Nucleus accumbens (tissue), 56 donors: Measurements from ENCODE around the gene FN3K.
A peak's percentile ranks its signal among the peaks of the same experiment; 100 is the strongest.
"Not testable (repeated sequence)": the region's sequence is repeated elsewhere in the genome, so short reads cannot be mapped to it uniquely, and the experiment has no call there.

Experiments used
- DNase-seq, 56 donors: peaks; one replicate each; lab custom pipeline; 2025; lab: John Stamatoyannopoulos, UW

Gene FN3K

DNA sequence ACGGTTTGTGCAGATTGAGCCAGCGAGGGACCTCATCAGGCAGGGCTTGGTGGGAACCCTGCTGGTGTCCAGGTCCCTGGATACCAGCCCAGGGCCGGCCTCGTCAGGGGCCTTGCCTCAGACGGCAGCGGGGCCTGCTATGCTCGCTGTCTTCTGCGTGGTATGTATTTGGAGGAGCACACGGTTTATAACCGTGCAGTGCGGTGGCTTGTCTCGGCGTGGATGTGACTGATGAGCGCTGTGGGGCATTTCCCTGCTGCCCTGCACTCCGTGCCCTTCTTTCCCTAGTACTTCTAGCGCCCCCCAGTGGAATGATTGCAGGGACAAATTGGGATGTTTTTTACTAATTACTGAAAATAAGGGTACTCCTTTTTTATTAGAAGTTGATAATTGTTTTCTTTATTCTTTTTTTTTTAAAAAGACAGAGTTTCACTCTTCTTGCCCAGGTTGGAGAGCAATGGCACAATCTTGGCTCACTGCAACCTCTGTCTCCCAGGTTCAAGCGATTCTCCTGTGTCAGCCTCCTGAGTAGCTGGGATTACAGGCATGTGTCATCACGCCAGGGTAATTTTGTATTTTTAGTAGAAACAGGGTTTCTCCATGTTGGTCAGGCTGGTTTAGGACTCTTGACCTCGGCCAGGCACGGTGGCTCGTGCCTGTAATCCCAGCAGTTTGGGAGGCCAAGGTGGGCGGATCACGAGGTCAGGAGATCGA, 31.8 kb downstream of the FN3K start:
- DNase-seq = peak in 44 of 56 donors; percentile 6 to 73 (median 38)

DNA sequence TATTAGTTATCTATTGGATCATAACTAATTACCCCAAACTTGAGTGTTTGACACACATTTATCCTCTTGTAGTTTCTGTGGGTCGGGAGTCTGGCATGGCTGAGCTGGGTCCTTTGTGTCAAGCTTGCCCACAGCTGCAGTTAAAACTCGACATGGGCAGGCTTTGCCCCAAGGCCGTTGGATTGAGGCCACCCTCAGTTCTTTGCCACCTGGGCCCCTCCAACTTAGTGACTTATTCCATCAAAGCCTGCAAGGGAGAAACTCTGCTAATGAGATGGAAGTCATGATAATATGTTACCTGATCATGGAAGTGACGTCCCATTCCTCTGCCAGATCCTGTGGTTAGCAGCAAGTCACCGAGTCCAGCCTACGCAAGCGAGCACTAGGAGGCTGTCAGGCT, 33.6 kb downstream of the FN3K start:
- DNase-seq = no peak

DNA sequence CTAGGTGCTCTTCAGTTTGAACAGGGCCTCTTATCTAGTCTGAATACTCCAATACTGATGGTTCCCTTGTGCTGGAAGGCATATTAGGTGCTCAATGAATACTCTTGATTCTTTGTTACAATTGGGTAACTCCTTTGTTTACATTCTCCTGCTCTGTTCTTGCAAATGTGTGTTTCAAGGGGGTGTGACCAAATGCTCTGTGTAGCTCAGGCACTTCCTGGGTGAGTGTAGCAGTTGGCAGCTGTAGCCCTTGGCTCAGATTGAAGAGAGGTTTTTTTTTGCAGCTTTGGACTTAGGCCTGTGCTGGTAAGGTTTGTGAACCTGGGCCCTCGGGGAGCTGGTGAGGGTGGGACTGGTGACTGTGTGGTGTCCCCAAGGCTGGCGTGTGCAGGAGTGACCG, 36.6 kb downstream of the FN3K start:
- no peak for DNase-seq

DNA sequence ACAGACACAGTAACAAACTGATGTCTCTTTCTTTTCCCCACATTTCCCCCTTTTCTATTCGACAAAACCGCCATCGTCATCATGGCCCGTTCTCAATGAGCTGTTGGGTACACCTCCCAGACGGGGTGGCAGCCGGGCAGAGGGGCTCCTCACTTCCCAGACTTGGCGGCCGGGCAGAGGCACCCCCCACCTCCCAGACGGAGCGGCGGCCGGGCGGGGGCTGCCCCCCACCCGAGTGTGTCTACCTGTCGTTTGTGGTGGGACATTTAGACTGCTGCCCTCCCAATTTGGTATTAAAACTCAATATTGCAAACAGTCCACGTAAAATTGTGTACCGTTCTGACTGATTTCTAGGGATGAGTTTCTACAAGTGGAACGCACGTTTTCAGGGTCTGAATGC, 39.0 kb downstream of the FN3K start:
- not testable (repeated sequence) for DNase-seq

DNA sequence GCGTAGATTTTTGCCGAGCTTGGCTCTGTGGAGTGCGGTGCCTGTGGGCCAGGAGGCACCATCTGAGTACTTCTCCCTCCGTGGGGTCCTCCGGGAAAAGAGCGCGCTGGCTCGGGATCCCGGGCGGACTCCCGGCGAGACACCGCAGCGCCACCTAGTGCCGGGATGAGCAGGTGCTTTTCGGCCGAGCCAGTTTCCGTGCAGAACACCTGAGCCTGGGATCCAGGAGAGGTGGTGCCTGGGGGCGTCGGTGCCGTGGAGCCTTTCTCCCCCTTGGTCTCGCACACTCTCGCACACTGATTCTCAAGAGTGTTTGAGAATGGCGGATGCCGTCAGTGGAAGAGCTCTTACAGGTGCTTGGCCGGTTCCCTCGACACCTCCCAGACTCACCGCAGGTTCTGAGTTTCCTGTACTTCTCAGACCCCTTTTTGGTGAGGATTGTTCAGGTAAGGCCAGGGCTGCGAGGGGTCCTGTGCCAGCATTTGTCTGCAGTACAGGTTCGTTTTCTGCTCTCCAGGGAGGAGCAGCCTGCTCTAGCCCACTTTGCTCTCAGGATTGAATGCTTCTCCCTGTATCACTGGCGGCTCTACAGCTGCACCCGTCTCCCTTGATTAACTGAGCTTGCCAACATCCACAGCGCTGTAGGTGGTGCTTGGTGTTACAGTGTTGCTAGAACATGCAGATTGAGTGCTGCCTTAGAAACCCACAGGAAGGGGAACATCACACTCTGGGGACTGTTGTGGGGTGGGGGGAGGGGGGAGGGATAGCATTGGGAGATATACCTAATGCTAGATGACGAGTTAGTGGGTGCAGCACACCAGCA, 39.8 kb downstream of the FN3K start:
- DNase-seq = peak in 38 of 56 donors; percentile 12 to 70 (median 36)

DNA sequence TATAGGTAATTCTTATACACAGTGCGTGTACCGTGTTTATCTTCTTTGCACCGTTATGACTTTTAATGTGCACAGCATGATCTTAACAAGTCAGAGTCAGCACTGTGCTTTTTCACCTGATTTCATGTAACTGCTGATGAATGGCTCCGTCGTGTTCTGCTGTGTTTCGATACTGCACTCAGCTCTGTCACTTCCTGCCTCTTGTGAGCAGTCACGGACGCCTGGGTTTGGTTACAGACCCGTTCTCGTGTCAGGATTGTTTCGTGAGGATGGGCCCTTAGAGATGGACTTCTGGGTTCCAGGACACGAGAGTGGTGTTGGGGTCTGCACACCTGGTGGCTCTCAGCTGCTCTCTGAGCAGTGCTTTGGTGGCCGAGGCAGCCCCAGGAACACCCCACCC, 41.0 kb downstream of the FN3K start:
- no peak for DNase-seq

DNA sequence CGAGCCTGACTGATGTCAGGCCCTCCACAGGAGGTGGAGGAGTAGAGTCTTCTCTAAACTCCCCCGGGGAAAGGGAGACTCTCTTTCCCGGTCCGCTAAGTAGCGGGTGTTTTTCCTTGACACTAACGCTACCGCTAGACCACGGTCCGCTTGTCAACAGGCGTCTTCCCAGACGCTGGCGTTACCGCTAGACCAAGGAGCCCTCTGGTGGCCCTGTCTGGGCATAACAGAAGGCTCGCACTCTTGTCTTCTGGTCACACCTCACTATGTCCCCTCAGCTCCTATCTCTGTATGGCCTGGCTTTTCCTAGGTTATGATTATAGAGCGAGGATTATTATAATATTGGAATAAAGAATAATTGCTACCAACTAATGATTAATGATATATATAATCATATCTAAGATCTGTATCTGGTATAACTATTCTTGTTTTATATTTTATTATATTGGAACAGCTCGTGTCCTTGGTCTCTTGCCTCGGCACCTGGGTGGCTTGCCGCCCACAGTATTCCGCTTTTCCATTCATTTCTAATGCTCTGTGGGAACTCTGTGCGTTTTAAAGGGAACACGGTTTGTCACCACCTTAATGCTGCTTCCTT, 42.5 kb downstream of the FN3K start:
- DNase-seq = not testable (repeated sequence)

DNA sequence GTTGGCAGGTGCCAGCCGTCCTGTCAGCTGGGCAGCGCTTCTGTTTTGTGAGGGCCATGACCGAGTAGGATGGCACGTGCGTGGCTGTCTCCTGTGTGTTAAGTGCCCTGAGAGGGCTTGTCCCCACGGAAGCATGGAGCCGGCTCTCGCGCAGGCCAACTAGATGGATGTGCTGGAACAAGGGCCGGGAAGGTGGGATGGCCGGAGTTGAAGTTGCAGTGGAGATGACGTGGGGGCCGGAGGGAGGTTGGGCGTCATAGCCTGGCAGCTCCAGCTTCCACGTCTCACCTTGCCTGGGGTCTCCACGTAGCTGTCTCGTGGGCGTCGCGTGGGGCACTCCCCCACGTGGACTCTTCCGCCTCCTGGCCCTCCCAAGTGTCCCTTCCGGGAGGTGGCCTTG, 44.1 kb downstream of the FN3K start:
- DNase-seq = no peak

DNA sequence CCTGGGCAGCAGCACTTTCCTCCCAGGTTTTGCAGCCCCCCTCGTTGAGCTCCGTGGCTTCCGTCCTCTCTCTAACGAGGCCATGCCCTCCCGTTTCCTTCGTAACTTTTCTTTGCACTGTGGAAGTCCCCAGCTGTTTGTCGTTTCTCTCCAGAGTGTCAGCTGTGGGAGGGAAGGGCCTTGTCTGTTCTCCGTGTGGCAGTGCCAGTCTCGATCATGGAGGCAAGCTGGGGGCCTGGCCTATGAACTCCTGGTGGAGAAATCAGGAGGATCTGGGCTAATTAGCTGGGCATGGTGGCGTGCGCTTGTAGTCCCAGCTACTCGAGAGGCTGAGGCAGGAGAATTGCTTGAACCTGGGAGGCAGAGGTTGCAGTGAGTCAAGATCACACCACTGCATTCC, 44.8 kb downstream of the FN3K start:
- no peak for DNase-seq

DNA sequence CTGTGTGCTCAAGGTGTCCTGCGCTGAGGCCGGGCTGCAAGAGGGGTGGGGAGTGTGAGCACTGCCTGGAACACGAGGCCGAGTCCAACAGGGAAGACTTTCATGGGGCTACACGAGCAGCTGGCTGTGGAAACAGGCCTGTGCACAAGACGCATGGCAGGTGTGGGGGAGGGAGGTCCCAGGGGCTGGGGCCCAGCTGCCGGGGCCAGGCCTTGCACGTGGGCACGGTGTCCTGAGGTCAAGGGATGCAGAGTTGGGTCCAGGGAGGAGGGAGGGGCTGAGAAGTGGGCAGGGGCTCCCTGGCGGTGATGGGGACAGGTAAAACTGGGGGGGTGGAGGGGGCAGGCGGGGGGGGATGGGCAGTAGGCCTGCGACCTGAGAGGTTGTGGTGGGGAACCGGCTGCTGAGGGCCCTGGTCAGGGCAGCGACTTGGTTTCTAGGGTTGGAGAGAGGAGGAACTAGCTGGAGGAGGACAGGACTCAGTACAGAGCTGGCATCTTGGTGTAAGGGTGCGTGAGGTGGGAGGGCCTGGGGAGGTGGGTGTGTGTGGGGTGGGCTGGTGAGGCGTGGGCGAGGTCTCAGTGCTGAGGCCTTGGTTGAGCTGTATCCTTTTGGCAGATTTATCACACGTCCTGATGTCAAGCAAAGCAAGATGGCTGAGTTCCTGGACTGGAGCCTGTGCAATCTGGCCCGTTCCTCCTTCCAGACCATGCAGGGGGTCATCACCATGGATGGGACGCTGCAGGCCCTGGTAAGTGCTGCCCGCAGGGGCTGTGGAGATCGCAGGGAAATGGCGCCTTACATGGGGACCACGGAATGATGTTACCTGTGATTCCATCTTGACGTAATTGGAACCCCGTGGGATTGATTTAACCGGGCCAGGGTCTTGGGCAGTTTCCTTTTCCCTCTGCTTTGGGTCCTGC, 45.8 kb downstream of the FN3K start:
- DNase-seq = peak in 1 of 56 donors; percentile 23

DNA sequence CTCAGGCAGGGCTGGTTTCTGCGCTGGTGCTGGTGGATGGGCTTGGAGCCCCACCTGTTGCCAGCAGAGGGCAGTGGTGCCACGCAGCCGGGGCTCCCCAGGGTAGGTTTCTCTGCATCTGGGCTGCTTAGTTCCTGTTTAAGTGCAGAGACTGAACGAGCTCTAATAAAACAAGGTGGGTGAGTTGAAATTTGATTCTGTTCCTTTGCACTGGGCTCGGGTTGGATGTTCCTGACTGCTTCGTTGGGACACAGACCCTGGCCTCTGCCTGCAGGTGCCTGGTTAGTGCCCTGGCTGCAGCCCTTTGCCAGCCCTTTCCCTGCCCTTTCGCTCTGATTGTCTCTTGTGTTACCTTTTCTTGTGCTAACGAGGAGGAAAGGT, 46.5 kb downstream of the FN3K start:
- DNase-seq = peak in 50 of 56 donors; percentile 22 to 87 (median 58)

DNA sequence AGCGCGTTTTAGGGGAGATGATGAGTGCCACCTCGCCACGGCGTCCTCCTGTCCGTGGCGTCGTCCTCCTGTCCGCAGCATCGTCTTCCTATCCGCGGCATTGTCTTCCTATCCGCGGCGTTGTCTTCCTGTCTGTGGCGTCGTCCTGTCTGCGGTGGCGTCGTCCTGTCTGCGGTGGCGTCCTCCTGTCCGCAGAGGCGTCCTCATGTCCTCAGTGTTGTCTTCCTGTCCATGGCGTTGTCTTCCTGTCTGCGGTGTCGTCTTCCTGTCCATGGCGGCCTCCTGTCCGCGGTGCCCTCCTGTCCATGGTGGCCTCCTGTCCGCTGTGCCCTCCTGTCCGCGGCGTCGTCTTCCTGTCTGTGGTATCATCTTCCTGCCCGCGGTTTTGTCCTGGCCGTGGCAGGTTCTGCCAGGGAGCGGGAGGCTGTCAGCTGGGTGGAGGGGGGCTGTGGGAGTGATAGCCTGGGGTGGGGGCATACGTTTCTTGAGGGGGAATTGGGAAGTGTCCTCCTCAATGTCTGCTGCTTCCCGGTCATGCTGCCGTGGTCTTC, 47.3 kb downstream of the FN3K start:
- no peak for DNase-seq

DNA sequence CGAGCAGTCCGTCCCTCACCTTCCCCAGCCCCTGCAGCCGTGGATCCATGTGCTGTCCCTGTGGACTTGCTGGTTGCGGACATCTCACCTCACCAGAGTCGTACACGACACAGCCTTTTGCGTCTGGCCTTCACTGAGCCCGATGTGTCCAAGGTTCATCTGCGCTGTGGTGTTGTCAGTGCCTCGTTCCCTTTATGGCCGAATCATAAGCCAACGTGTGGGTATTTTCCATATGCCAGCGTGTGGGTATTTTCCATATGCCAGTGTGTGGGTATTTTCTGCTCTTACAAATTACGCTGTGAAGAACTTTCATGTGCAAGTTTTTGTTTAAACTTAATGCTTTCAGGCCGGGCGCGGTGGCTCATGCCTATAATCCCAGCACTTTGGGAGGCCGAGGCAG, 48.1 kb downstream of the FN3K start:
- DNase-seq = no peak

DNA sequence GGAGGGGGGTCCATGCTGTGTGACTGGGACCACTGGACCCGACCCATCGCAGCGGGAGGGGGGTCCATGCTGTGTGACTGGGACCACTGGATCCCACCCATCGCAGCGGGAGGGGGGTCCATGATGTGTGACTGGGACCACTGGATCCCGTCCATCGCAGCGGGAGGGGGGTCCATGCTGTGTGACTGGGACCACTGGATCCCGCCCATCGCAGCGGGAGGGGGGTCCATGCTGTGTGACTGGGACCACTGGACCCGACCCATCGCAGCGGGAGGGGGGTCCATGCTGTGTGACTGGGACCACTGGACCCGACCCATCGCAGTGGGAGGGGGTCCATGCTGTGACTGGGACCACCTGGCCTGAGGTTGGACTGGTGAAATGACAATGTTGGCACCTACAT, 50.2 kb downstream of the FN3K start:
- not testable (repeated sequence) for DNase-seq

DNA sequence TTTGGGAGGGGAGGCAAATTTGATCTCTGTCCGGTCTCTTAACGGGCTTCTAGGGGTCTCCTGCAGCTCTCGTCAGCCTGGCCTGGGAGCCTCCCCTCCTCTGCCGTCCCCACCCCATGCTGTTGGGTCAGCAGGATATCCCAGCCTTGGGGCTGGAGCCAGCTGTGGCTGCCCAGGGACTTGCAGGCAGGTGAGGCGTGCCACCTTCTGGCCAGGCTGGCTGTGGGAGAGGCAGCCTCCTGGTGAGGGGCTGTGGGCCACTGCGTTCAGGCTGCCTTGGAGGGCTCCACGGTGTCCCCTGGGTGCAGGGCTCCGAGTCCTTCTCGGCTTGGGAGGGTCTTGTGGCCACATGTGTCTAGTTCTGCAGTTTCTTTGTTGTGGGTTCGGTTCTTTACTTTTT, 51.0 kb downstream of the FN3K start:
- no peak for DNase-seq

DNA sequence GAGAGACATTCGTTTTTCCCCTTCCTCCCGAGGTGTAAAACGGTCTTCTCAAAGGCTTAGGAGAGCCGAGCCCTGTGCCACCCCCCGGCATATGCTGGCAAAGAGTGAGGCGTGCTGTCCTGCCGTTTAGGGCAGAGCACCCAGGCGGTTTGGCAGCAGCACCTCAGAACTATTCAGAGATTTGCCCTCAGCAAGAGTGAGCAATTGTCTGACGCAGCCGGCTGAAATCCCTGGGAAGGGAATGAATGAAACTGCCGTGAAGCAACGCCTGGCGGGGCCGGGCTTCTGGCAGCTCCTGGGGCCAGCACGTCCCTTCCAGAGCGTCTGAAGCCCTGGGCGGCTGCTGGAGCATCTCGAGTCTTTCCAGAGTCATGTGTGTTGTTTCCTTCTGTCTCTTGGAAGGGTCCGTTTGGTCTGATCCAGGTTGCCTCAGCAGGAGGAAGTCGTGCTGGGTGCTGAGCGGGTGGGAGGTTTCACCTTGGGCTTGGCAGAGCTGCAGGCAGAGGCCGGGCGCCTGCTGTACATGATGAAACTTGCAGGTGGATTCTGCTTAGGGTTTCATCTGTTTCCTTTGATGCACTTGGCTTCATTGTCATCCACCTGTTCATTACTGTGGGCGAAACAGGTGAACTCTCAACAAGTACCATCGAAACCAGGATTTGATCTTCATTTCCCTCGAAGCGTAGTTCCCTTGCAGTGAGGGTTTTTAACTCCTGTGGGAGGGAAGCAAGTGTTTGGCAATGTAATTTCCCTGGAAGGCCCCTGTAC, 51.9 kb downstream of the FN3K start:
- peak in 30 of 56 donors; percentile 4 to 68 (median 28) for DNase-seq

DNA sequence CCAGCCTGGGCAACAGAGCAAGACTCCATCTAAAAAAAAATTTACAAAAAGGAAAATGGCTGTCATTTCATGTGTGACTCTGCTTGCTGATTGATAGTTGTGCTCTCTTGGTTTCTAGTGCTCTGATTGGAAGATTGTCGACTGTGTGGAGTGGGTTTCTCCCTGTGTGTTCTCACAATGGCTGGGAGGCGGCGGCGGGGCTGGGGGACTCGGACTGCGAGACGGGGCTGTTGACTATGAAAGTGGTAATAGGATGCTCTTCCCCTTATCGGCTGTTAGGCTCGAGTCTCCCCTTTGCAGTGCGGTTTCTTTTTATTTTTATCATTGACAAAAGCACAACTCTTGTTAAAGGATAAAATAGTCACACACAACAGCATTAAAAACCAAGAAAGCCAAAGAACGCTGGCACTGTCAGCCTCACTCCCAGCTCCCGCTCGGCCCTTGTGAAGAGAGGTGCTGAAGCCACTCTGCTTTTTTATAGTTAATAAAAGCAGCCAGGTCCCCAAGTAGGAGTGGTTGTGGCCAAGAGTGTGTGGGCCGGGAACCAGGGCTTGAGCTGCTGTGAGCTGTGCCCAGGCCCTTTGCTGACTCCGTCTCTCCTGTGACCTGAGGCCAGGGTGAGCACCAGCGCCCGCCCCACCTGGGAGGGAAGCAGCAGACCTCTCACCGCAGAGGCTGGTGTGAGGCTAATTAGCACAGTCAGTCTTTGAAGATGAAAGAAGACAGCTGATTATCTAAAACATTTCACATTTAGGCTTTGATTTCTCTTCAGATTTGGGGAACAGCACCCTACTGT, 53.0 kb downstream of the FN3K start:
- no peak for DNase-seq

DNA sequence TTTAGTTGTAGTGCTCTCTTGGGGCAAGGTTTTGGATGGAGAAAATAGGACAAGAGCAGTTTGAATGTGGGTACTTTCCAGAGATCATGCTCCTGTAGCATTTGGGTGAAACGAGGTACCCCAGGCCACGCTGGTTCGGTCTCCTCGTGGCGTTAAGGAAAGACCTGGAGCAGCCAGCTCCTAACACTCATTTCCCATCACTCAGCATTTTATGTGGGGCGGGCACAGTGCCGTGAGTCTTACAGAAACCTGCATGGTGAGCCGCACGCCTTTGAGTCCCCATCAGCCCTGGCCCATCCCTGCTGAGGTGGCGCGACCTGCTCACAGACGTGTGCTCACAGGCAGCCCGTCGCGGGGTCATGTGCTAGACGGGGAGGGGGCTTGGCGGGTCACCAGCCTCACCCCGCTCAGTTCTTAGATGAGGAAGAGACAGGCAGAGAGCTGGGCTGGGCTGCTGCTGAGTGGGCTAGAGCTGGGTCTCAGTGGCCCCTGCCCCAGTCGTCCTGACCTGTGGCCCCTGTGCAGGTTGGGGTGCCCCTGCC, 53.7 kb downstream of the FN3K start:
- no peak for DNase-seq
